OCI-LY3 (cell line): Measurements from ENCODE around the gene TNRC6C.

ENCODE experiments used
- EZH2phosphoT487 ChIP-seq: fragments of 200-600 bp; shearing (Covaris generic); IDR thresholded peaks from 2 replicates; pipeline ENCODE4 v1.6.1; 2018; ENCODE audit warnings: antibody characterized with exemption, mixed run types, low read depth
- TF ChIP-seq, protein P1 (sequence below): fragments of 200-600, 300-600 bp; sonication (generic); IDR thresholded peaks from 2 replicates; pipeline ENCODE4 v1.5.1; 2014; ENCODE audit warnings: antibody characterized with exemption, low read length, low read depth

GRCh38 chr17:78031435-78031834, 72.9 kb downstream of the TNRC6C start:
- TF ChIP-seq, protein P1, sequence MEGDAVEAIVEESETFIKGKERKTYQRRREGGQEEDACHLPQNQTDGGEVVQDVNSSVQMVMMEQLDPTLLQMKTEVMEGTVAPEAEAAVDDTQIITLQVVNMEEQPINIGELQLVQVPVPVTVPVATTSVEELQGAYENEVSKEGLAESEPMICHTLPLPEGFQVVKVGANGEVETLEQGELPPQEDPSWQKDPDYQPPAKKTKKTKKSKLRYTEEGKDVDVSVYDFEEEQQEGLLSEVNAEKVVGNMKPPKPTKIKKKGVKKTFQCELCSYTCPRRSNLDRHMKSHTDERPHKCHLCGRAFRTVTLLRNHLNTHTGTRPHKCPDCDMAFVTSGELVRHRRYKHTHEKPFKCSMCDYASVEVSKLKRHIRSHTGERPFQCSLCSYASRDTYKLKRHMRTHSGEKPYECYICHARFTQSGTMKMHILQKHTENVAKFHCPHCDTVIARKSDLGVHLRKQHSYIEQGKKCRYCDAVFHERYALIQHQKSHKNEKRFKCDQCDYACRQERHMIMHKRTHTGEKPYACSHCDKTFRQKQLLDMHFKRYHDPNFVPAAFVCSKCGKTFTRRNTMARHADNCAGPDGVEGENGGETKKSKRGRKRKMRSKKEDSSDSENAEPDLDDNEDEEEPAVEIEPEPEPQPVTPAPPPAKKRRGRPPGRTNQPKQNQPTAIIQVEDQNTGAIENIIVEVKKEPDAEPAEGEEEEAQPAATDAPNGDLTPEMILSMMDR: no peak
- TF ChIP-seq EZH2phosphoT487: no peak
